HepG2 (cell line): ENCODE results near the gene WDR76. TPM values are rescaled to one million over a fixed set of nuclear protein-coding genes. Genes with fewer than 3 reads are reported as not detected.

ENCODE experiments used
- ATAC-seq: fragments of 200-7000 bp; cut with Tn5 transposase; 3 replicates; pipeline ENCODE4 v1.9.1; 2020; ENCODE audit warnings: mild to moderate bottlenecking, moderate library complexity
- BruUV-seq: library from RNA; stranded (reverse); fragments of 400-500 nt; replicated peaks from 2 replicates; lab custom pipeline; 2021; lab: Mats Ljungman, UMichigan
- CTCF ChIA-PET: fragments of 300-600 bp; formaldehyde crosslinking; extraction: SDS; loops from one replicate; lab custom pipeline; 2021; ENCODE audit warnings: low total read pairs, inconsistent platforms, low intra/inter-chr PET ratio; lab: Yijun Ruan, JAX
- POLR2A ChIA-PET: fragments of 350-600 bp; sonication (Branson Sonifier 250); formaldehyde crosslinking; loops from one replicate; lab custom pipeline; 2020; ENCODE audit warnings: antibody characterized with exemption, inconsistent platforms; lab: Yijun Ruan, JAX
- DNase-seq: peaks from one replicate; pipeline ENCODE4 v3.0.0-alpha.2; 2015; ENCODE audit warnings: low spot score
- FAIRE-seq: peaks from 3 replicates; lab custom pipeline; 2011; peaks lifted over from hg19 to GRCh38; lab: Jason Lieb, UNC
- H2AFZ ChIP-seq: one replicate; pipeline ENCODE4 v1.6.1; 2011; ENCODE audit warnings: low read length, inconsistent platforms
- H3K27ac ChIP-seq: fragments of 300-600 bp; 3 replicates; pipeline ENCODE4 v1.8.0; 2011; ENCODE audit warnings: mixed run types, mild to moderate bottlenecking, mixed read lengths, low read length, inconsistent platforms; ENCODE audit not compliant: insufficient read depth; ENCODE audit errors: extremely low read length
- H3K27me3 ChIP-seq, 2 experiments: fragments of 200-600 bp in 1 of 2; 2 replicates in 1 of 2; 3 replicates in 1 of 2; pipeline versions ENCODE4 v1.6.0 to v1.8.0; 2011; ENCODE audit warnings: low read length in 2 of 2, mild to moderate bottlenecking in 2 of 2, moderate library complexity in 2 of 2, inconsistent platforms in 1 of 2; ENCODE audit not compliant: insufficient read depth in 2 of 2, control insufficient read depth in 1 of 2
- H3K36me3 ChIP-seq, 2 experiments: fragments of 200-600 bp in 1 of 2; replicated peaks in 1 of 2; 2 replicates in 1 of 2; 3 replicates in 1 of 2; pipeline versions ENCODE4 v1.5.1 to v1.8.0; 2011; ENCODE audit warnings: low read length in 2 of 2, inconsistent platforms in 1 of 2; ENCODE audit not compliant: insufficient read depth in 2 of 2, control insufficient read depth in 1 of 2
- H3K4me1 ChIP-seq: 2 replicates; pipeline ENCODE4 v1.5.1; 2012; ENCODE audit warnings: low read length, inconsistent platforms; ENCODE audit not compliant: insufficient read depth
- H3K4me2 ChIP-seq: 2 replicates; pipeline ENCODE4 v1.6.0; 2011; ENCODE audit warnings: low read depth, low read length, inconsistent platforms
- H3K4me3 ChIP-seq, 3 experiments: fragments of 200-600 bp in 1 of 3; sonication (generic), shearing (Covaris generic) in 1 of 3; replicated peaks in 1 of 3; 2 replicates each; pipeline ENCODE4 v1.5.1; 2011 to 2016; ENCODE audit warnings: low read length in 3 of 3, inconsistent platforms in 2 of 3, low read depth in 2 of 3, mild to moderate bottlenecking in 2 of 3, control low read depth in 1 of 3, mixed read lengths in 1 of 3; ENCODE audit not compliant: insufficient read depth in 1 of 3
- H3K79me2 ChIP-seq: one replicate; pipeline ENCODE4 v1.6.1; 2011; ENCODE audit warnings: low read length, inconsistent platforms; ENCODE audit not compliant: insufficient read depth
- H3K9ac ChIP-seq: 2 replicates; pipeline ENCODE4 v1.6.0; 2011; ENCODE audit warnings: mild to moderate bottlenecking, low read depth, low read length, inconsistent platforms; ENCODE audit not compliant: insufficient read depth
- H3K9me3 ChIP-seq: 2 replicates; pipeline ENCODE4 v1.5.1; 2012; ENCODE audit warnings: mild to moderate bottlenecking, low read length
- H4K20me1 ChIP-seq: 2 replicates; pipeline ENCODE4 v1.6.0; 2011; ENCODE audit warnings: inconsistent platforms, mild to moderate bottlenecking, low read length, moderate library complexity; ENCODE audit not compliant: insufficient read depth
- FIP1L1 ChIP-seq: fragments of 200-400 bp; formaldehyde crosslinking; IDR thresholded peaks from 2 replicates; pipeline ENCODE4 v1.6.1; 2018; ENCODE audit warnings: low read depth, mild to moderate bottlenecking, low read length, moderate library complexity, borderline replicate concordance; ENCODE audit not compliant: insufficient read depth
- FOXA3 ChIP-seq: IDR thresholded peaks from 2 replicates; pipeline ENCODE4 v1.6.1; 2016; ENCODE audit warnings: missing genetic modification reagents, missing compliant biosample characterization
- MLXIP ChIP-seq: sonication (generic); formaldehyde crosslinking; IDR thresholded peaks from 2 replicates; pipeline ENCODE4 v1.9.0; 2021; ENCODE audit warnings: missing genetic modification reagents, borderline replicate concordance
- NBN ChIP-seq: fragments of 450-650 bp; conservative IDR thresholded peaks from 2 replicates; pipeline ENCODE4 v1.6.1; 2017
- NR2F2 ChIP-seq: IDR thresholded peaks from 2 replicates; pipeline ENCODE4 v1.6.1; 2012; ENCODE audit warnings: low read depth, inconsistent platforms, borderline replicate concordance
- RXRB ChIP-seq: IDR thresholded peaks from 2 replicates; pipeline ENCODE4 v1.6.1; 2016; ENCODE audit warnings: borderline replicate concordance, missing genetic modification reagents, missing compliant biosample characterization
- SOX13 ChIP-seq, 3 experiments: fragments of 450-650 bp in 1 of 3; sonication (generic) in 1 of 3; formaldehyde crosslinking in 1 of 3; IDR thresholded peaks in 2 of 3; conservative IDR thresholded peaks in 1 of 3; 2 replicates each; pipeline versions ENCODE4 v1.5.0 to v1.6.1; 2016 to 2020; ENCODE audit warnings: antibody characterized with exemption in 1 of 3, mild to moderate bottlenecking in 1 of 3, missing compliant biosample characterization in 1 of 3, missing genetic modification reagents in 1 of 3, moderate library complexity in 1 of 3
- TEAD3 ChIP-seq: optimal IDR thresholded peaks from 2 replicates; pipeline ENCODE3; 2016; ENCODE audit warnings: borderline replicate concordance
- ZBTB3 ChIP-seq: sonication (generic); formaldehyde crosslinking; IDR thresholded peaks from 2 replicates; pipeline ENCODE4 v1.4.0; 2020; ENCODE audit warnings: low read depth, mild to moderate bottlenecking, moderate library complexity, missing genetic modification reagents, borderline replicate concordance
- ZBTB44 ChIP-seq: sonication (generic); formaldehyde crosslinking; IDR thresholded peaks from 2 replicates; pipeline ENCODE4 v1.4.0; 2020; ENCODE audit warnings: missing genetic modification reagents
- ZFP82 ChIP-seq: sonication (generic); formaldehyde crosslinking; IDR thresholded peaks from 2 replicates; pipeline ENCODE4 v1.5.1; 2020; ENCODE audit warnings: mild to moderate bottlenecking, missing genetic modification reagents, borderline replicate concordance
- ZGPAT ChIP-seq: IDR thresholded peaks from 2 replicates; pipeline ENCODE4 v1.6.1; 2016; ENCODE audit warnings: mild to moderate bottlenecking
- ZNF124 ChIP-seq: sonication (generic); formaldehyde crosslinking; IDR thresholded peaks from 2 replicates; pipeline ENCODE4 v1.4.0; 2020; ENCODE audit warnings: missing genetic modification reagents
- ZNF263 ChIP-seq: sonication (generic); formaldehyde crosslinking; IDR thresholded peaks from 2 replicates; pipeline ENCODE4 v1.4.0; 2020; ENCODE audit warnings: missing genetic modification reagents
- ZNF264 ChIP-seq: sonication (generic); formaldehyde crosslinking; IDR thresholded peaks from 2 replicates; pipeline ENCODE4 v1.4.0; 2020; ENCODE audit warnings: missing genetic modification reagents
- ZNF3 ChIP-seq: IDR thresholded peaks from 2 replicates; pipeline ENCODE4 v1.7.0; 2017; ENCODE audit warnings: inconsistent platforms
- ZNF777 ChIP-seq: sonication (generic); formaldehyde crosslinking; IDR thresholded peaks from 2 replicates; pipeline ENCODE4 v1.4.0; 2020; ENCODE audit warnings: missing genetic modification reagents
- ZNF788 ChIP-seq: sonication (generic); formaldehyde crosslinking; IDR thresholded peaks from 2 replicates; pipeline ENCODE4 v1.5.0; 2020; ENCODE audit warnings: mild to moderate bottlenecking, missing genetic modification reagents, borderline replicate concordance
- ZSCAN21 ChIP-seq: sonication (generic); formaldehyde crosslinking; IDR thresholded peaks from 2 replicates; pipeline ENCODE4 v1.8.0; 2022; ENCODE audit warnings: mild to moderate bottlenecking, missing genetic modification reagents, moderate library complexity, borderline replicate concordance
- WGBS: methylation state at CpG from one replicate; pipeline ENCODE4 v1.1.6; 2017; ENCODE audit warnings: low lambda C conversion rate; 5-methylcytosine and 5-hydroxymethylcytosine counted together
- in situ Hi-C: cut with HindIII; loops from 2 replicates; pipeline ENCODE4 v1.10.0; 2017; ENCODE audit warnings: low pct_unique_long_range_greater_than_20kb; ENCODE audit not compliant: extremely low pct_ligation_motif_present
- intact Hi-C: fragments of 100-400 bp; cut with micrococcal nuclease; formaldehyde crosslinking; loops from one replicate; pipeline ENCODE4 v1.10.0; 2022; ENCODE audit not compliant: unreplicated experiment
- polyA plus RNA-seq, 8 experiments: library from polyadenylated mRNA; depleted of rRNA in 3 of 8; stranded (reverse) in 7 of 8; unstranded in 1 of 8; fragments of >200 nt; fragmentation: Illumina TruSeq in 4 of 8; extraction: Trizol in 4 of 8; gene quantifications; 2 replicates each; pipeline versions ENCODE4 v1.2.1 to v1.2.3, GENCODE V29; 2011 to 2016; ENCODE audit warnings: low read depth in 4 of 8, missing spikeins in 1 of 8, mixed read lengths in 1 of 8; ENCODE audit not compliant: insufficient read depth in 1 of 8
- total RNA-seq, 5 experiments: library from RNA; depleted of rRNA; stranded (reverse); fragments of >200 nt; fragmentation: Illumina TruSeq; extraction: Trizol; gene quantifications; 2 replicates each; pipeline ENCODE4 v1.2.3, GENCODE V29; 2016; ENCODE audit warnings: low read depth in 1 of 5

The WDR76 gene
- total and polyA plus RNA-seq, 2 of the 13 experiments (the other 11 are each of a cell fraction or from before 2014, with no cell fraction given): 1.1 to 9.7 TPM

GRCh38 chr15:43895586-43895985, 68.8 kb downstream of the WDR76 start (continued):
- TF ChIP-seq ZGPAT (CRISPR knock-in tag) (no peak), FIP1L1 (no peak), SOX13 (IDR thresholded peaks at IDR 0.05) (no peak), SOX13 (CRISPR knock-in tag; conservative IDR thresholded peaks at IDR 0.05 in 1 of 2, IDR thresholded peaks at IDR 0.05 in 1 of 2) (no peak)
- TF ChIP-seq, all 625 proteins: peak for 0

- Histone ChIP-seq H3K4me2 (no peak overlapping the region), H3K27ac (no peak overlapping the region), H3K27me3 (no peaks in the 10 kb centered on the region), H3K36me3 (no peaks in the 10 kb centered on the region), H3K4me1 (peaks cover 23% of the 10 kb centered on the region), H3K9ac (no peak overlapping the region), H3K79me2 (no peaks in the 10 kb centered on the region), H3K4me3 (no peak overlapping the region), H2AFZ (no peak overlapping the region), H3K9me3 (no peaks in the 10 kb centered on the region), H4K20me1 (no peaks in the 10 kb centered on the region)
- in situ Hi-C loops: loop anchor here (25.0 kb wide), 1 partner anchor 616 kb away; no protein-coding TSS in a partner anchor
- DNase-seq (no peak), ATAC-seq (no peak), FAIRE-seq (no peak)
- BruUV-seq: no TSS peak
- CTCF ChIA-PET: no interaction called here
- 78% methylated on average over 1 of the region's 1 CpG for WGBS
- POLR2A ChIA-PET: no interaction called here
- intact Hi-C loops: no loop called here
- TF ChIP-seq ZSCAN21: no peak
- no peak for TF ChIP-seq ZBTB44 (CRISPR knock-in tag)
- no peak for TF ChIP-seq ZNF263 (CRISPR knock-in tag)
- TF ChIP-seq ZNF777 (CRISPR knock-in tag): no peak
- no peak for TF ChIP-seq FOXA3
- no peak for TF ChIP-seq ZNF124 (CRISPR knock-in tag)
- TF ChIP-seq TEAD3 (CRISPR knock-in tag): no peak
- TF ChIP-seq ZNF788 (CRISPR knock-in tag): no peak
- TF ChIP-seq ZNF3: no peak
- no peak for TF ChIP-seq NR2F2
- TF ChIP-seq RXRB (CRISPR knock-in tag): no peak
- no peak for TF ChIP-seq NBN
- TF ChIP-seq ZFP82 (CRISPR knock-in tag): no peak
- TF ChIP-seq ZNF264 (CRISPR knock-in tag): no peak
- TF ChIP-seq MLXIP (CRISPR knock-in tag): no peak
- no peak for TF ChIP-seq ZBTB3 (CRISPR knock-in tag)
Measured at GRCh38 chr15:43896543-43896942, 69.7 kb downstream of the WDR76 start.
